ENCODE data around the gene SPEF2. TPM values are rescaled to one million over a fixed set of nuclear protein-coding genes. Genes with fewer than 3 reads are reported as not detected.

The SPEF2 gene
- total and polyA plus RNA-seq, 9 of the 15 experiments (the other 6 are each of a cell fraction or from before 2014, with no cell fraction given) = 0.11 to 0.62 (median 0.20) TPM; not detected in 2

- Histone ChIP-seq H3K36me3 (ENCODE audit: control insufficient read depth, insufficient read depth, low read length) (no peaks in the 10 kb centered on the region), H4K20me1 (replicated peaks; ENCODE audit: control insufficient read depth, insufficient read depth, low read length) (no peaks in the 10 kb centered on the region), H3K4me2 (ENCODE audit: insufficient read depth, low read length) (no peak overlapping the region), H3K27me3 (ENCODE audit: control insufficient read depth in 2 of 2, insufficient read depth in 2 of 2, low read length in 2 of 2) (no peaks in the 10 kb centered on the region), H3K9ac (ENCODE audit: insufficient read depth in 1 of 2, low read depth in 2 of 2, low read length in 2 of 2) (no peak overlapping the region), H3K9me1 (ENCODE audit: control insufficient read depth, insufficient read depth, low read length) (no peaks in the 10 kb centered on the region), H3K4me1 (replicated peaks in 1 of 2; ENCODE audit: control insufficient read depth in 2 of 2, insufficient read depth in 2 of 2, low read length in 2 of 2) (no peaks in the 10 kb centered on the region), H2AFZ (ENCODE audit: low read depth, low read length) (no peak overlapping the region), H3K4me3 (no peak overlapping the region), H3K27ac (ENCODE audit: extremely low read depth, low read depth, low read length) (no peak overlapping the region), H3K9me3 (replicated peaks; ENCODE audit: control insufficient read depth, insufficient read depth, low read depth, low read length) (no peaks in the 10 kb centered on the region), H3K79me2 (ENCODE audit: control insufficient read depth, insufficient read depth, low read length) (no peaks in the 10 kb centered on the region)
- no peak for FAIRE-seq
- in situ Hi-C loops (cut with MboI) (no loop called here), intact Hi-C loops (cut with micrococcal nuclease) (no loop called here)
- POLR2A ChIA-PET = no interaction called here
- 0% methylated on average over 1 of the region's 1 CpG for WGBS (ENCODE audit: insufficient coverage, low coverage, missing lambda C conversion rate)
- TF ChIP-seq IRF1 (CRISPR knock-in tag; IDR thresholded peaks at IDR 0.05; ENCODE audit: borderline replicate concordance) (no peak), ZNF324 (CRISPR knock-in tag; IDR thresholded peaks at IDR 0.05) (no peak), FOXA3 (CRISPR knock-in tag; conservative IDR thresholded peaks at IDR 0.05 in 1 of 2, IDR thresholded peaks at IDR 0.05 in 1 of 2) (no peak), RFX1 (IDR thresholded peaks at IDR 0.05) (peak; percentile 58)
- DNase-seq (ENCODE audit: extremely low read depth in 1 of 4, low spot score in 3 of 4) = no peak
- ATAC-seq = no peak
- CTCF ChIA-PET (ENCODE audit: low intra/inter-chr PET ratio) = no interaction called here
- BruUV-seq (replicated peaks) = no TSS peak
These were observed 244.1 kb downstream of the SPEF2 start for GRCh38 chr5:35861718-35862117.

GRCh38 chr5:35862126-35862525 lies 244.5 kb downstream of the SPEF2 start:
- no peak for ATAC-seq
- Histone ChIP-seq H3K9ac (ENCODE audit: insufficient read depth in 1 of 2, low read depth in 2 of 2, low read length in 2 of 2) (no peak overlapping the region), H3K27ac (ENCODE audit: extremely low read depth, low read depth, low read length) (no peak overlapping the region), H2AFZ (ENCODE audit: low read depth, low read length) (no peak overlapping the region), H3K36me3 (ENCODE audit: control insufficient read depth, insufficient read depth, low read length) (no peaks in the 10 kb centered on the region), H3K4me3 (no peak overlapping the region), H3K4me2 (ENCODE audit: insufficient read depth, low read length) (no peak overlapping the region), H3K27me3 (ENCODE audit: control insufficient read depth in 2 of 2, insufficient read depth in 2 of 2, low read length in 2 of 2) (no peaks in the 10 kb centered on the region), H3K4me1 (replicated peaks in 1 of 2; ENCODE audit: control insufficient read depth in 2 of 2, insufficient read depth in 2 of 2, low read length in 2 of 2) (no peaks in the 10 kb centered on the region), H3K9me1 (ENCODE audit: control insufficient read depth, insufficient read depth, low read length) (no peaks in the 10 kb centered on the region), H4K20me1 (replicated peaks; ENCODE audit: control insufficient read depth, insufficient read depth, low read length) (no peaks in the 10 kb centered on the region), H3K79me2 (ENCODE audit: control insufficient read depth, insufficient read depth, low read length) (no peaks in the 10 kb centered on the region), H3K9me3 (replicated peaks; ENCODE audit: control insufficient read depth, insufficient read depth, low read depth, low read length) (no peaks in the 10 kb centered on the region)
- no peak for TF ChIP-seq ZNF224 (CRISPR knock-in tag; IDR thresholded peaks at IDR 0.05)
- TF ChIP-seq BDP1 (IDR thresholded peaks at IDR 0.05; ENCODE audit: insufficient read depth, insufficient read length) = no peak
- TF ChIP-seq USF2 (CRISPR knock-in tag; IDR thresholded peaks at IDR 0.05) = no peak
- no peak for TF ChIP-seq ZNF444 (CRISPR knock-in tag; IDR thresholded peaks at IDR 0.05)
- TF ChIP-seq IRF9 (tag; IDR thresholded peaks at IDR 0.05) = no peak
- TF ChIP-seq TCF7L2 (IDR thresholded peaks at IDR 0.05; ENCODE audit: low read depth, low read length) = no peak
- 0% methylated on average over 2 of the region's 2 CpGs for WGBS (ENCODE audit: insufficient coverage, low coverage, missing lambda C conversion rate)
- ChIA-PET POLR2A (no interaction called here), CTCF (ENCODE audit: low intra/inter-chr PET ratio) (interaction anchor here (0.5 kb wide), 1 partner anchor 862 kb away, joined by 3 read pairs; no protein-coding TSS in a partner anchor)
- in situ Hi-C loops (cut with MboI) (no loop called here), intact Hi-C loops (cut with micrococcal nuclease) (no loop called here)
- FAIRE-seq = no peak
- BruUV-seq (replicated peaks) = no TSS peak
- no peak for DNase-seq (ENCODE audit: extremely low read depth in 1 of 4, low spot score in 3 of 4)
